GM21360 (cell line): ENCODE data around the gene LRRC45.

Experiments used
- ATAC-seq: cut with Tn5 transposase; IDR thresholded peaks from one replicate; pipeline ENCODE4 v1.9.1; 2021; ENCODE audit warnings: mild to moderate bottlenecking, moderate library complexity; ENCODE audit not compliant: unreplicated experiment

The LRRC45 gene

DNA sequence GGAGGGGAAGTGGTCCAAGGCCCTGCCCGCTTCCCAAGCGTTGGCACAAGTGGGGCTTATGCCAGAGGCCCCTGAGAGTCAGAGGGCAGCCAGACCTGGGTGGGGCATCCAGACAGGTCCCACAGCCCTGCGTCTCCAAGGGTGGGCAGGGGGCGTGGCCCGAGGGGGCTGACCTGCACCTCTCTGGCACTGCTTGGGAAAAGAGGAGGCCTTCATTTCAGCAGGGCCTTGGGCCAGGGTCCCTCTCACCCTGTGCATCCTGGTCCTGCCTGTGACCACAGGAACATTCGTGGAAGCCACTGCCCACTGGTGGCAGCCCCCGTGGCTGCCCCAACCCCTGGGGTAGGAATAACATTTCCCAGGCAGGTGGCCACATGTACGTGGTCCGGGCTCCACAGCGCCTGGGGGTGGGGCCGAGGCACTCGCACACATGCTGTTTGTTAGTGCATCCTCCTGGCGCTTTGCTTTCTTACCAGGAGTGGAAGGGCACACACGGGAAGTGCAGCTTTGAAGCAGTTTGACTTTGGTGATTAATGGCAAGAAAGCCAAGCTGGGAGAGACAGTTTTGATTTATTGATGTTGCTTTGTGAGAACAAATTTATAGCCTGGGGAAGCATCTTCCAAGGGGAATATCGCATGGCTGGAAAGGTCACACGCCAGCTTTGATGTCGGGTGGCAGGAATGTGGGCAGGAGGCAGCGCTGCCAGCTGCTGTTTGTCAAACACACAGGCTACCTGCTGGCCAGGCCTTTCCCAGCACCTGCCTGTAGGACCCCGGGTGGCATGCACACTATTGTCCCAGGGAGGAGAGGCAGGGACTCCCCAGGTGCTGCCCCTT, 4.7 kb upstream of the LRRC45 start:
- ATAC-seq = no peak

DNA sequence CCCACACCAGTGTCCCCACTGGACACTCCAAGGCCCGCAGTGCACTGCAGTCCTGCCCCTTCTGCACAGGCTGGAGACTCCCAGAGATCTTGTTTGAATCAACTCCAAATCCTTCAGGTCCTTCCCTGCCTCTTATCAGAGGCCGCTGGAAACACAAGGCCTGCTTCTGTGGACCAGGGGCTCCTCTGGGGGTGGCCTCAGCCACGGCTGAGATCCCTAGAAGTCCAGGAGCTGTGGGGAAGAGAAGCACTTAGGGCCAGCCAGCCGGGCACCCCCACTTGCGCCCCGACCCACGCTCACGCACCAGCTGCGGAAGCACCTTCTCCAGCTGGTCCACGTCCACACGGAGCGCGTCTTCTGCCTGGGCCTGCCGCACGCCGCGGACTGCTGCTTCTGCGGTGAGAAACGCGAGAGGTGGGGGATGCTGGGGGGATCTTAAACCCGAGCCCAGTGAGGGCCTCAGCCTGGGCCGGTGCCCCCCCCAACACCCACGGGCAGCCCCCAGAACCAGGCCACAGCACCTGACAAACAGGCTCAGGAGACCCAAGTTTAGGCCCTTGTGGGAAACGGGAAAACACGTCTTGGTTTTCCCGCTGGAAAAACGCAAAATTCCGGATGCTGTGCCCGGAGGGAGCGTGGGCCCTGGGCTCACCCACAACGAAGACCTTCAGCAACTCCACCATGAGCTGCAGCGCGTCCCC, 4.0 kb upstream of the LRRC45 start:
- ATAC-seq = no peak

DNA sequence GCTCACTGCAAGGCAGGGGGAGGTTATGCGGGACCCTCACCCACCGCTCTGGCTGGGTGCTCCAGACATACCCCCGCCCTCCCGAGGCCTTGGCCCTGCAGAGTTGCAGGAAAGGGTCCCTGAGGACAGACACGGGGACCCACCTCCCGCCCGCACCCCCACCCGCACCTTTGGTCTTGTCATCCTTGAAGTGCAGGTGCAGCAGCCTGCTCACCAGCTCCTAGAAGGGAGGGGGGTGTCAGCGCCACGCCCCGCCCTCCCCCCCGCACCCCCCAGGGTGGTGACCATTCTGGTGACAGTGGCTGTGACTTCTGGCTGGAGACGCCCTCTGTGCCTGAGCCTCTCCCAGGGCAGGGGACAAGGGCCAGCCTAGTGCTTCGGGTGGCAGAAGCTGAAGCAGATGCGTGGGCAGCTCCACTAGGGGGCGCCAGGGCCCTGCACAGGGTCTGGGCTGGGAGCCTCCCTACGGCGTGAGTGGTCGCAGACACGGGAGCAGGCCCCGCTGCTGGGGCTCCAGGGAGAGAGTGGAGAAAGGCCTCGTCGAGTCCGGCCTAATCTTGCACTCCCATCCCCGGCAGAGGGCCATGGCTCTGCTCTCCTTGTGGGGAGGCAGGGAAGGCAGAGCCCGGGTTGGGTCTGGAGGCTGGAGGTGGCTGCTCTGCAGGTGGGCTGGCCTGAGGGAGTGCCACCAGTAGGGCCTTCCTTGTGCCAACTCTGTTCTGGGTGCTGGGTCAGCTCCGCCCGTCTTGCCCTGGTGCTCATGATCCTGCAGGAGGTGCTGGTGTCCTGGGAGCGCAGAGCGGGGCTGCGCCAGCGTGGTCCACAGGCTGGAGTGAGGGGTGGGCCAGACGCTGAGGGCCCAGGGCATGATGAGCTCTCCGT, 3.2 kb upstream of the LRRC45 start:
- ATAC-seq = no peak

DNA sequence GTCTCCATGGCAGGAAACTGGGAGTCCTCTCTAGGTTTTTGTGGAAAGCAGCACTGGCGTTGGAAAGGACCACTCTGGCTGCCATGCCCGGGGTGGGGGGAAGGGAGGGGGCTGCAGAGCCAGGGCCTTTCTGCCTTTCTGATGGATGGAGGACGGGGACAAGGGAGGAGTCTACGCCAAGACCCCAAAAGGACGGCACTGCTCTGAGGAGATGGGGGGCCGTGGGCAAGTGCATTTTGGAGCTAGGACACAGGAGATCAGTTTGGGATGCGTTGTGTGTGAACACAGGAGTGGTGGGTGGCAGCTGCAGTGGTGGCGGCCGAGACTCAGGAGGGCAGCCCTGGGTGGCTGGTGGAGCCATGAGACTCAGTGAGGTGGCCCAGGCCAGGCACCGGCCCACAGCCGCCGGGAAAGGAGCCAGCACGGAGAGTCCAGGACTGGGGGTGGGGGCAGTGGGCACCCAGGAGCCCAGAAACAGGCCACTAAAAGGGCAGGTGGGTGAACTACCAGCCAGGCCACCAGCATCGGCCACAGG, 2.5 kb upstream of the LRRC45 start:
- no peak for ATAC-seq

DNA sequence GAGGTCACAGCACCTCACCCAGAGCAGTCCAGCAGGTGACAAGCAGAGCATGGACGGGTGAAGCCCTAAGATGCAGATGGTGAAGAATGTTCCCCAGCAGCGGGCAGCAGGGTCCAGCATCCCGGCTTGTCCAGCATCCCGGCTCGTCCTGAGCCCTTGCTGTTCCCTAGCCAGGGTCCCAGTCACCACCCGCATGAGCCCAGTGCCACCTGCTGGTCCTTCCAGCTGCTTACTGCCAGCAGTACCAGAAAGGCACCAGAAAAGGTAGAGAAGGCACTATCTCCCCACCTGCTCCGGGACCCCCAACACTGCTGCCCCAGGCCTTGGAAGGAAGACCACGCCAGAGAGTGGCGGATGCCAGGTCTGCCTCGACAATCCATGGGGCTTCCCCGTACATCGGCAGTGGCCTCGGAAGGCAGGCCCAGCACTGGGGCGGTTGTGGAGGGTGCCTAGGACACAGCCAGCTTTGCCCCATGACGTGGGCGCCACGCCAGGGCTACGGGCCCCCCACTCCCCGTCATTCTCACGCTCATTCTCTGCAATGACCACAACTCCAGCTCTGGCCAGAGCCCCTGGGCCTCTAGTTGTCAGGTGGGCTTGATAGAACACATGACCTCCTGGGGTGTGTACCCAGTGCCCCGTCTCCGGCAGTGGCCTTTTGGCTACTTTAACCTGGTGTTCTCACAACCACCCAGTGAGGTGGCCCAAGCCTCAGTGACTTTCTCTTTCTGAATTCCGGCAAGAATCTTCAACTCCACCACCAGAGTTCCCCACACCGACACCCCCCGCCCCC, 1.8 kb upstream of the LRRC45 start:
- no peak for ATAC-seq

DNA sequence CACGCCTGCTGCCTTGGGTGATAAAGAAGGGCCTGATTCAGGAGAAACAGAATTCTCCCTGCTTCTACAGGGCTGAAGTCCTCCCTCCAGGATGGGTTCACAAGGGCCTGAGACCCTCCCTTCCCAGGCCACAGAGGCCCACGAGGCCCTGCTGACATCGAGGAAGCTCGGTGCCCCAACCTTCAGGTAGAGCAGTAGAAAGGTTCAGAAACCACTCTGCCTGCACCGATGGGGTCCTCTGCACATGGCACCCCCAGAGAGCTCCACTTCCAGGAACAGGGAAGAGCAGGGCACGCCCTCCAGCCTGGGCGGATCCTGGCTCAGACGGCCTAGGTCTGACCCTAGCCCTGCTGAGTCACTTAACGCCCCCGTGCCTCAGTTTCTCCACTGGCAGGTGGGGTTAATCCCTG, 1.2 kb upstream of the LRRC45 start:
- no peak for ATAC-seq

DNA sequence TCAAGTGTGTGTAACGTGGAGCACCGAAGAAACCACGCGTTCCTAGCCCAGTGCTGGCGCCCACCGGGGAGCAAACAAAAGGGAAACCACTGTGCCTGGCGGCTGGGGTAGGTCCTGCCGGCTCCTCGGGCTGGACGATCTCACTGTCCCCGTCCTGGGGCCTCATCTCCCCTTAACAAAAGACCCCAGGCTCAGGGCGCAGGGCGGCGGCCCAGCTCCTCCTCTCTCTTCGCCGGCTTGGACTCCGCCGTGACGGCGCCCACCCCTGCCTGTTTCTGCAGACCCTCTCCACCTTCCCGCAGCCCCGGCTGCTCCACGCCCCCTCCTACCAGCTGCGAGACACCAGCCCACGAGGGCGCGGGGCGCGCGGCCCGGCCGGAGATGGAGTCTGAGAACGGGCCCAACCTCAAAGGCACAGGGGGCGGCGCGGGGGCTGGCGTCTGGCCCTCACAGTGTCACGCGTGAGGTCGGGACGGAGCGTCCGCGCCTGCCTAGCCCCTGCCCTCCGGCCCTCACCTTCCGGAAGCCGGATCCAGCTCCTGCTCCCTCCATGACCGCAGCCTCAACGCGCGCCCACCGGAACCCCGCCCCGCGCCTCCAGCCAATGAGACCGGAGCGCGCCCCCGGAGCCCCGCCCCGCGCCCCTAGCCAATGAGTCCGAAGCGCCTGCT, 660 bp upstream of the LRRC45 start, which contains the start of gene CENPX:
Gene CENPX (minus strand): TSS at position 569 of the 671 bp plus-strand sequence. CDS start 17 bp downstream, at position 552.
- ATAC-seq = no peak

DNA sequence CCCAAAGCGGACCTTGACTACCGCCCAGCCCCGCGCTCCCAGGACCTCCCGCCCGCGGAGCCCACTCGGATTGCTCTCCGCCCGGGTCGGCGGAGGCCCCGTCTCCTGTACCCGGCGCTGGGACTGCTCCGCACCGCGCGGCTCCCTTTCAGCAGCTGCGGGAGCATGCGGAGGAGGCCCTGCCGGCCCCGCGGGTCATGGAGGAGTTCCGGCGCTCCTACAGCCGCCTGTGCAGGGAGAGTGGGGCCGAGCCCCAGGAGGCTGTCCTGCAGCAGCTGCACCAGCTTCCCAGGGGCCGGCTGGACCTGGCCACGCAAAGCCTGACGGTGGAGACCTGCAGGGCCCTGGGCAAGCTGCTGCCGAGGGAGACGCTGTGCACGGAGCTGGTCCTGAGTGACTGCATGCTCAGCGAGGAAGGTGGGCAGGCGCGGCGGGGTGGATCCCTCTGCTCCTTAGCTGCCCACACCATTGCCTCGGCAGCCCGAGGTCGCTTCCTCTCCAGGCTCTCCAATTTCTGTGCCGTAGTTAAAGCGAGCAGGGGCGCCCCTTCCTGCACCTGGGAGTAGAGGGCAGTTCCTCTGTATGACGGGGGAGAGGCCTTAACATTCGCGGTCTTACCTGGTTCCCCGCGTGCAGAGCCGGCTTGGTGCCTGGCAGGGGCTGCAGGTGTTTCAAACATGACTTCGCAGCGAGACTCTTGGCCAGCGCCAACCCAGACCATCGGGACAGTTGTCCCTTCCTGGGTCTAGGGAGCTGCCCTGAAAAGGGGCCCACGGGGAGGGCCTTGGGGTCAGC, 539 bp downstream of the LRRC45 start:
- no peak for ATAC-seq

DNA sequence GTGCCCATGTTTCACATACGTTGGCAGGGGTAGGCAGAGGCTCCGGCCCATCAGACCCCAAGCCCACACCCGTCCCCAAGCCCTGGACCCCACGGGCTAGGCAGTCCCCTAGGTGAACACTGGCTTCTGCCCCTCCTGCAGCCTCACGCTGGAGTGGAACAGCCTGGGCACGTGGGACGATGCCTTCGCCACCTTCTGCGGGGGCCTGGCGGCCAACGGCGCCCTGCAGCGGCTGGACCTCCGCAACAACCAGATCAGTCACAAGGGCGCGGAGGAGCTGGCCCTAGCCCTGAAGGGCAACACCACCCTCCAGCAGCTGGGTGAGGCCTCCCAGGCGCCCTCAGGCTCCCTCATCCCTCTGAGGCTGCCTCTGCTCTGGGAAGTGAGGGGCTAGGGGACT, 1.8 kb downstream of the LRRC45 start:
- ATAC-seq = no peak

DNA sequence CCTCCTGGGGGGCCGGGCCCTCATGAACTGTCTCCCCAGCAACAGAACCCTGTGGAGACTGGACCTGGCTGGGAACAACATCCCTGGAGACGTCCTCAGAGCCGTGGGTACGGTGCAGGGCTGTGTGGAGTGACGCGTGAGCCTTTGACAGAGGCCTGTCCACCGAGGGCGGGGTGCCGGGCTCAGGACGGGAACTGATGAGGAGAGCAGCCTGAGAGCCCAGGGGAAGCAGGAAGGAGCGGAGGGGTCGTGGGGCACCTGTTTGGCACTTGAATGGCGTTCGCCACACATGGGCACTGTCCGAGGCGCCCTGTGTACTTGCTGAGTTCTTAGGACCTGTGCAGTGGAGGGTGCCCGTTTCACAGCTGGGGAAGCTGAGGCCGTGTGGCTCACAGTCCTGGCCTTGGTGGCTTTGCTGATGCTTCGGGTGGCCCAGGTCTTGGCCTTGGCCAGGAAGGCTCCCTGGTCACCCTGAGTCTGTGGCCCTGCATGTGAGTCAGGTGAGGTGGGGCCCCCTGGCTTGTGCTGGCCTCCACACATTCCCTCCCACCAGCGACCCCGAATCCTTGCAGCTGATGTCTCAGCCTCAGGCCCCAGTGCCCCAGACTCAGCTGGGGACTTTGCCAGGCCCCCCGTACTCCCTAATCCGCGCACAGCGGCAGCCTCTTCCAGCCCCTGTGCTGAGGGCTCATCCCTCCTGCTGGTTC, 2.4 kb downstream of the LRRC45 start:
- no peak for ATAC-seq

DNA sequence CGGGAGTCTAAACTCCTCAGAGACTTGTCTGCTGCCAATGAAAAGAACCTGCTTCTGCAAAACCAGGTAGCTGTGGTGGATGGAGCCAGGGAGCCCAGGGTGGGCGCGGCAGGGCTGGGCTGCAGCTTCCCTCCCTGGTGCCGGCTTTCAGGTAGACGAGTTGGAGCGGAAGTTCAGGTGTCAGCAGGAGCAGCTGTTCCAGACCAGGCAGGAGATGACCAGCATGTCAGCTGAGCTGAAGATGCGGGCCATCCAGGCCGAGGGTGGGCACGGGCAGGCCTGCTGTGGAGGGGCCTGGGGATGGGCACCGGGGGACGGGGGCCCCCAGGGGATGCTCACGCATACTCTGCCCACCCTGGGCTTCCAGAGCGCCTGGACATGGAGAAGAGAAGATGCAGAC, 5.1 kb downstream of the LRRC45 start:
- no peak for ATAC-seq

DNA sequence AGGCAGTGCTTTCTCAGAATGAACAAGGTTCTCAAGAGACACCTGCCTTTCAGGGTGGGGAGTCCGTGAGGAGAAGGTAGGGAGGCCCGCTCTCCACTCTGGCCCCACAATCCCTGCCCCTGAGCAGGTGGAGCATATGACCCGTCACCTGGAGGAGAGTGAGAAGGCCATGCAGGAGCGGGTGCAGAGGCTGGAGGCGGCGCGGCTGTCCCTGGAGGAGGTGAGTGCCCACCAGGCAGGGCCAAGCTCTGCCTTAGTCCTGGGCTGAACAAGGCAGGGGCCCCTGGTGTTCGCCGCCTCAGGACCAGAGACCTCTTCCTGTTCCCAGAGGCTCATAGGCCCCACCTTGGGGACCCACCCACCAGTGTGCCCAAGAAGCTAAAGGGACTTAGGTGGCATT, 5.9 kb downstream of the LRRC45 start:
- ATAC-seq = no peak

DNA sequence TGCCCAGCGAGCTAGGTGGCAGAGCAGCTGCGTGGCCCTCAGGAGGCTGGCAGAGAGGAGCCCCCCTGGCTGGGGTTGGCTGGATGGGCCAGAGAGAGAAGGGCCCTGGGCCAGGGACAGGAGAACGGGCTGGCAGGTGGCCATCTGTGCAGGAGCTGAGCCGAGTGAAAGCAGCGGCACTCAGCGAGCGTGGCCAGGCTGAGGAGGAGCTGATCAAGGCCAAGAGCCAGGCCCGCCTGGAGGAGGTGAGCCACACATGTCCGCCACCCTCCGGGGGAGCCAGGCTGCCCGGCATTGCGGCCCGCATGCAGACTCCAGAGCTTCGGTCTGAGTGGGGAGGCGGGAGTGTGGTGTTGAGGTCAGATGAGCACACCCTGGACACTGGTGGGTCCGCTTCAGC, 6.3 kb downstream of the LRRC45 start:
- ATAC-seq = no peak

DNA sequence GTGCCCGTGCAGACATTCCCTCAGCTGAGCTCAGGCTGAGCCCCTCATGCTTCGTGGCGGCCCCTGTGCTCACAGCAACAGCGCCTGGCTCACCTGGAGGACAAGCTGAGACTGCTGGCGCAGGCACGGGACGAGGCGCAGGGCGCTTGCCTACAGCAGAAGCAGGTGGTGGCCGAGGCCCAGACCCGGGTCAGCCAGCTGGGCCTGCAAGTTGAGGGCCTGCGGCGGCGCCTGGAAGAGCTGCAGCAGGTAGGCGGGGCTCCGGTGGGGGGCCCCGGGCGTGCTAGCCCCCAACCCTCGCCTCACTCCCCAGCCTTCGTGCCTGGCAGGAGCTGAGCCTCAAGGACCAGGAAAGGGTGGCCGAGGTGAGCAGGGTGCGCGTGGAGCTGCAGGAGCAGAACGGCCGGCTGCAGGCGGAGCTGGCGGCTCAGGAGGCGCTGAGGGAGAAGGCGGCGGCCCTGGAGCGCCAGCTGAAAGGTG, 6.9 kb downstream of the LRRC45 start:
- ATAC-seq = no peak

DNA sequence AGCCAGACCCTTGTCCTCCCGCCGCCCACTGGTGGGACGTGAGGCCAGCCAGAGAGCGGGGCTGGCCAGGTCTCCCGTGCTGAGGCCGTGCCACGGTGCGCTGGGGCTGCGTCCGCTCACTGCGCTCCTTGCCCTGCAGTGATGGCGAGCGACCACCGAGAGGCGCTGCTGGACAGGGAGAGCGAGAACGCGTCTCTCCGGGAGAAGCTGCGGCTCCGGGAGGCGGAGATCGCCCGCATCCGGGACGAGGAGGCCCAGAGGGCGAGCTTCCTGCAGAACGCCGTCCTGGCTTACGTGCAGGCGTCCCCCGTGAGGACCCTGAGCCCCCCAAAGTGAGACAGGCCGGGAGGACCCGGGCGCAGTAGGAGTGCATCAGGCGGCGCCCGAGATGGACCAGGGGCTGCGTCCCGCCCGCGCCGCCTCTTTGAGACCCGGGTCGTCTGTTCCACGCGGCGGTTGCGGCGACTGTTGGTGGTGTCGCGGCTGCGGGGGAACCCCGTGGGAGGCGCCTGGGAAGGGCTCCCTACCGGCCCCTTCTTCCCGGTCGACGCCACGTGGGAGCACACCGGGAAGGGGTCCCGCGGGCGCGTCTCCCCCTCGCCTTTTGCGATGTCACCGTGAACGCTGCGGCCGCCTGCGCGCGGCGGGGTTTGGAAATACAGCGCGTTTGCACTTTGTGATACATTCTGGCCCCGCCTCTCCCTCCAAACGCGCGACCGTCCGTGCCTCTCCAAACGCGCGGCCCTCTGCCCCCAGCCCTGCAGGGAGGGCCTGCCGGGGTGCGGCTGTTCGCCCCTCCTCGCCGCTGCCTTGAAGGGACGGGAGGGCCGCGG, 7.6 kb downstream of the LRRC45 start:
- ATAC-seq = no peak

DNA sequence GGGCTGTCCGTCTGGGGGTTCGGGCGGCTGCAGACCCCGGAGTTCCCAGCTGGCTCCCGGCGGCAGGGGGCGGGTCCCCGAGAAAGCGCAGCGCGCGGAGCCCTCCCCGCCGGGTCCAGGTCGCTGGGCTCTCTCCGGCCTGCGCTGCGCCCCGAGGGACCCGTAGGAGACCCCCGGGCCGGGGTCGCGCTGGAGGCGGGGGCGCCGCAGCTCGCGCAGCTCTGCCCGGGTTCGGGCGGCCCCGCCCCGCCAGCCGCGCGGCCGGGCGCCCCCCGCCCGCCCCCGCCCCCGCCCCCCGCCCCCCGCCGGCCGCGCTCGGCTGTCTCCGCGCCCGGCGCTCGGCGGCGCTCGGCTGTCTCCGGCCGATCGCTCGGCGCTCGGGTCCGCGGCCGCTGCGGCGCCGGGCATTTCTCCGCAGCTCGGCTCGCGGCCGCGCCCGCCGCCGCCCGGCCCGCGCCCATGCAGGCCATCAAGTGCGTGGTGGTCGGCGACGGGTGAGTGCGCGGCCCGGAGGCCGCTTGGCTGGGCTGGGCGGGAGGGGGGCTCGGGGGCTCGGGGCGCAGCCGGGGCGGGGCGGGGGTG, 8.3 kb downstream of the LRRC45 start, which contains the start of gene RAC3:
Gene RAC3 (plus strand): TSS at position 376 of the 582 bp plus-strand sequence. CDS start 84 bp downstream, at position 460.
- no peak for ATAC-seq
